Right ventricle myocardium inferior (tissue), 1 donor: ENCODE measurements around the gene KIF15. TPM values are rescaled to one million over a fixed set of nuclear protein-coding genes. Genes with fewer than 3 reads are reported as not detected.
"Not testable (repeated sequence)": the region's sequence is repeated elsewhere in the genome, so short reads cannot be mapped to it uniquely, and the experiment has no call there.

Source experiments
- ATAC-seq: fragments of 200-7000 bp; cut with Tn5 transposase; one replicate; pipeline ENCODE4 v1.9.1; 2020; ENCODE audit warnings: mild to moderate bottlenecking, moderate library complexity
- DNase-seq: peaks from one replicate; pipeline ENCODE4 v3.0.0; 2021; ENCODE audit errors: missing footprints
- intact Hi-C: fragments of 100-400 bp; cut with DNase I; formaldehyde crosslinking; loops from one replicate; pipeline ENCODE4 v1.11.0; 2022
- total RNA-seq: library from RNA; stranded (reverse); fragmentation: NEBNext Ultra II Directional; extraction: Animal tissue kit (Norgen Biotek cat#: 25700); gene quantifications from one replicate; pipeline ENCODE4 v1.2.1, GENCODE V29; 2021
- donor health status: DM: no; HTN: yes; CAD: no; lungs with severe emphysema.

Gene KIF15
- total RNA-seq, 1 donor from 2014 or later, result 1.2 TPM

GRCh38 chr3:44816334-44816733 lies 54.7 kb downstream of the KIF15 start:
- intact Hi-C loops, ATAC-seq: not testable (repeated sequence)

GRCh38 chr3:44821206-44821605 lies 59.6 kb downstream of the KIF15 start:
- ATAC-seq, intact Hi-C loops, DNase-seq: not testable (repeated sequence)

More at GRCh38 chr3:44816334-44816733, 54.7 kb downstream of the KIF15 start:
- not testable (repeated sequence) for DNase-seq

- DNase-seq (no peak), ATAC-seq (no peak)
- intact Hi-C loops, result no loop called here
These were observed 63.8 kb downstream of the KIF15 start for GRCh38 chr3:44825264-44825925.

GRCh38 chr3:44827196-44827595 lies 65.6 kb downstream of the KIF15 start:
- ATAC-seq, result no peak
- intact Hi-C loops, result no loop called here
- DNase-seq, result no peak

GRCh38 chr3:44831232-44831631 lies 69.6 kb downstream of the KIF15 start:
- DNase-seq, result no peak
- ATAC-seq, result no peak
- intact Hi-C loops, result no loop called here

- intact Hi-C loops, result no loop called here
- peak; percentile 56 for ATAC-seq
- DNase-seq, result no peak
These were observed 70.4 kb downstream of the KIF15 start for GRCh38 chr3:44832032-44832431.

- intact Hi-C loops, result no loop called here
- ATAC-seq (no peak), DNase-seq (no peak)
These were observed 71.4 kb downstream of the KIF15 start for GRCh38 chr3:44832965-44833364.

GRCh38 chr3:44833394-44833793 lies 71.8 kb downstream of the KIF15 start:
- DNase-seq (no peak), ATAC-seq (peak; percentile 39)
- intact Hi-C loops, result no loop called here

GRCh38 chr3:44835684-44836083 lies 74.1 kb downstream of the KIF15 start:
- DNase-seq (no peak), ATAC-seq (no peak)
- intact Hi-C loops, result no loop called here

- ATAC-seq (no peak), DNase-seq (no peak)
- intact Hi-C loops, result no loop called here
These were observed 80.8 kb downstream of the KIF15 start for GRCh38 chr3:44842376-44842775.

GRCh38 chr3:44845528-44846520 lies 84.2 kb downstream of the KIF15 start:
- DNase-seq (no peak), ATAC-seq (peak; percentile 97)
- intact Hi-C loops, result no loop called here

- intact Hi-C loops, result no loop called here
- no peak for ATAC-seq
- no peak for DNase-seq
These were observed 87.0 kb downstream of the KIF15 start for GRCh38 chr3:44848634-44849033.

- intact Hi-C loops, ATAC-seq, DNase-seq: not testable (repeated sequence)
These were observed 95.1 kb downstream of the KIF15 start for GRCh38 chr3:44856663-44857062.

- ATAC-seq (no peak), DNase-seq (no peak)
- intact Hi-C loops, result loop anchor here (2.0 to 10.0 kb wide), 3 partner anchors 99 to 175 kb away; partner anchors contain the start of genes KIAA1143, KIF15 and ZNF502
These were observed 98.5 kb downstream of the KIF15 start for GRCh38 chr3:44860117-44860516.

- DNase-seq (peak; percentile 96), ATAC-seq (peak; percentile 98)
- intact Hi-C loops, result loop anchor here (2.0 to 10.0 kb wide), 3 partner anchors 101 to 173 kb away; partner anchors contain the start of genes KIAA1143, KIF15 and ZNF502
These were observed 100.0 kb downstream of the KIF15 start, which contains the start of gene TMEM42 for GRCh38 chr3:44861412-44862225. Gene TMEM42 (plus strand): TSS chr3:44861912. CDS start chr3:44861925, 13 bp downstream.

GRCh38 chr3:44862226-44862637 lies 100.6 kb downstream of the KIF15 start:
- ATAC-seq (no peak), DNase-seq (no peak)
- intact Hi-C loops, result loop anchor here (5.0 to 10.0 kb wide), 2 partner anchors 150 to 173 kb away; partner anchors contain the start of gene ZNF502

GRCh38 chr3:44865272-44866035 lies 103.9 kb downstream of the KIF15 start:
- DNase-seq, result no peak
- intact Hi-C loops, result loop anchor here (10.0 kb wide), 1 partner anchor 169 kb away; no protein-coding TSS in a partner anchor
- ATAC-seq, result no peak
